Ovary (tissue), 9 donors: Measurements from ENCODE around the gene USP48. TPM values are rescaled to one million over a fixed set of nuclear protein-coding genes. Genes with fewer than 3 reads are reported as not detected.

ENCODE experiments used
- DNase-seq, 5 donors: peaks; one replicate each; pipeline ENCODE4 v3.0.0-alpha.2; 2019 to 2020
- H3K27ac ChIP-seq, 2 donors: fragments of 200-600 bp; one replicate each; pipeline versions ENCODE4 v1.5.1 to v1.8.0; 2019 to 2022
- H3K27me3 ChIP-seq: fragments of 200-600 bp; one replicate; pipeline ENCODE4 v1.8.0; 2022
- H3K36me3 ChIP-seq: fragments of 200-600 bp; sonication (generic); one replicate; pipeline ENCODE4 v1.5.1; 2019
- H3K4me1 ChIP-seq: one replicate; pipeline ENCODE4 v1.8.1; 2013; ENCODE audit warnings: mild to moderate bottlenecking, moderate library complexity; ENCODE audit not compliant: insufficient read depth
- H3K4me3 ChIP-seq: fragments of 200-600 bp; sonication (generic); one replicate; pipeline ENCODE4 v1.5.1; 2017
- H3K9me3 ChIP-seq, 2 donors: fragments of 200-600 bp in 1 of 2; sonication (generic) in 1 of 2; one replicate each; pipeline versions ENCODE4 v1.5.1 to v1.8.1; 2013 to 2019; ENCODE audit warnings: mild to moderate bottlenecking in 1 of 2, moderate library complexity in 1 of 2
- EP300 ChIP-seq: sonication (generic); formaldehyde crosslinking; IDR thresholded peaks from one replicate; pipeline ENCODE4 v1.6.1; 2017; ENCODE audit warnings: antibody characterized with exemption
- POLR2A ChIP-seq: fragments of 450-650 bp; IDR thresholded peaks from one replicate; pipeline ENCODE4 v1.6.1; 2017; ENCODE audit warnings: antibody characterized with exemption, mild to moderate bottlenecking, moderate library complexity
- whole genome bisulfite sequencing, 3 donors: extraction: QIAGEN DNeasy Blood & Tissue Kit in 1 of 3; methylation state at CpG; one replicate each; pipeline versions ENCODE4 v1.1.5 to v1.1.7; 2013 to 2017; 5-methylcytosine and 5-hydroxymethylcytosine counted together
- intact Hi-C, 4 donors: fragments of 100-400 bp; cut with DNase I; formaldehyde crosslinking; loops; one replicate each; pipeline versions ENCODE4 v1.11.0 to v1.15.1; 2022 to 2023
- polyA plus RNA-seq, 2 donors: library from polyadenylated mRNA; stranded (reverse); fragments of 200-250 nt in 1 of 2; fragments of 350-450 nt in 1 of 2; fragmentation: Illumina TruSeq in 1 of 2; extraction: RNeasy Lipid Tissue Mini Kit (QIAGEN cat#74804) in 1 of 2; gene quantifications; one replicate each; pipeline ENCODE4 v1.2.3, GENCODE V29; 2013 to 2014
- total RNA-seq, 7 donors: library from RNA; depleted of rRNA in 2 of 7; stranded (reverse); fragments of >200 nt in 2 of 7; fragmentation: NEBNext Ultra II Directional in 3 of 7; extraction: Animal tissue kit (Norgen Biotek cat#: 25700) in 3 of 7; gene quantifications; one replicate each; pipeline versions ENCODE4 v1.1.0 to v1.2.4, GENCODE V29; 2016 to 2023
- TF ChIP-seq, protein P1 (sequence below), 3 donors: fragments of 450-650 bp in 2 of 3; fragments of 200-600 bp in 1 of 3; IDR thresholded peaks; one replicate each; pipeline versions ENCODE4 v1.5.1 to v1.8.0; 2016 to 2022; ENCODE audit warnings: antibody characterized with exemption in 3 of 3, mild to moderate bottlenecking in 1 of 3
- donor health status: DM: no; HTN: no; CAD: no; lungs with moderate emphysema.
- donor health status: DM: no; HTN: no; CAD: no.
- donor health status: Bipolar disorder and iron deficiency.
- donor health status: DM: yes; HTN: yes; CAD: no.
- donor health status: DM: no; HTN: no; CAD: no.
- donor health status: DM: yes; HTN: yes; CAD: no.

The USP48 gene
- total and polyA plus RNA-seq, 9 donors, result 25.2 to 87.1 (median 60.6) TPM

GRCh38 chr1:21758614-21759013 lies 24.3 kb downstream of the USP48 start:
- no peaks in the 10 kb centered on the region for H3K27me3 ChIP-seq
- TF ChIP-seq EP300 (no peak), POLR2A (no peak)
- TF ChIP-seq, protein P1, sequence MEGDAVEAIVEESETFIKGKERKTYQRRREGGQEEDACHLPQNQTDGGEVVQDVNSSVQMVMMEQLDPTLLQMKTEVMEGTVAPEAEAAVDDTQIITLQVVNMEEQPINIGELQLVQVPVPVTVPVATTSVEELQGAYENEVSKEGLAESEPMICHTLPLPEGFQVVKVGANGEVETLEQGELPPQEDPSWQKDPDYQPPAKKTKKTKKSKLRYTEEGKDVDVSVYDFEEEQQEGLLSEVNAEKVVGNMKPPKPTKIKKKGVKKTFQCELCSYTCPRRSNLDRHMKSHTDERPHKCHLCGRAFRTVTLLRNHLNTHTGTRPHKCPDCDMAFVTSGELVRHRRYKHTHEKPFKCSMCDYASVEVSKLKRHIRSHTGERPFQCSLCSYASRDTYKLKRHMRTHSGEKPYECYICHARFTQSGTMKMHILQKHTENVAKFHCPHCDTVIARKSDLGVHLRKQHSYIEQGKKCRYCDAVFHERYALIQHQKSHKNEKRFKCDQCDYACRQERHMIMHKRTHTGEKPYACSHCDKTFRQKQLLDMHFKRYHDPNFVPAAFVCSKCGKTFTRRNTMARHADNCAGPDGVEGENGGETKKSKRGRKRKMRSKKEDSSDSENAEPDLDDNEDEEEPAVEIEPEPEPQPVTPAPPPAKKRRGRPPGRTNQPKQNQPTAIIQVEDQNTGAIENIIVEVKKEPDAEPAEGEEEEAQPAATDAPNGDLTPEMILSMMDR (IDR thresholded peaks at IDR 0.05), result no peak
- no peak for DNase-seq
- intact Hi-C loops, result no loop called here
- no peak overlapping the region for H3K4me3 ChIP-seq
- no peak overlapping the region for H3K27ac ChIP-seq
- H3K9me3 ChIP-seq, result no peaks in the 10 kb centered on the region
- no peaks in the 10 kb centered on the region for H3K36me3 ChIP-seq
- H3K4me1 ChIP-seq, result peaks cover 10% of the 10 kb centered on the region
- 94 to 98% (median 97%) methylated on average over 8 of the region's 8 CpGs for WGBS, 3 donors

- H3K27ac ChIP-seq, result no peak overlapping the region
- intact Hi-C loops, result no loop called here
- DNase-seq, result no peak
- no peaks in the 10 kb centered on the region for H3K27me3 ChIP-seq
- H3K4me1 ChIP-seq, result peaks cover 8% of the 10 kb centered on the region
- no peak overlapping the region for H3K4me3 ChIP-seq
- TF ChIP-seq EP300 (no peak), POLR2A (no peak)
- TF ChIP-seq, protein P1 (IDR thresholded peaks at IDR 0.05), result no peak
- H3K36me3 ChIP-seq, result no peaks in the 10 kb centered on the region
- 87 to 91% (median 88%) methylated on average over 12 of the region's 12 CpGs for WGBS, 3 donors
- H3K9me3 ChIP-seq, result no peaks in the 10 kb centered on the region
Measured at GRCh38 chr1:21756393-21757089, 26.4 kb downstream of the USP48 start.

DNA sequence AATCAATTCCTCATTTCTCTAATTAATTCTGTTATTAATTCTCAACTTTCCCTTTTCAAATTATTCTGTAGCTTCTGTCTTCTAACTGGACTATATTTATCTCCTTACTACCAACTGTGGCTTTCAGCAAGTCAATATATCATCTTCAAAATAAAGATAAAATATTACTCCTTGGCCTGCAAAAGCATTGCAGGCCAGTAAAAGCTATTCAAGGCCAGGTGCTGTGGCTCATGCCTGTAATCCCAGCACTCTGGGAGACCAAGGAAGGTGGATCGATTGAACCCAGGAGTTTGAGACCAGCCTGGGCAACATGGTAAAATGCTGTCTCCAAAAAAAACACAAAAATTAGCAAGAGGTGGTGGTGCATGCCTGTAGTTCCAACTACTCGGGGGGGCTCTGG lies 27.9 kb downstream of the USP48 start:
- no peak for DNase-seq
- TF ChIP-seq POLR2A (no peak), EP300 (no peak)
- TF ChIP-seq, protein P1 (IDR thresholded peaks at IDR 0.05), result no peak
- WGBS, 3 donors, result 69 to 79% (median 71%) methylated on average over 2 of the region's 2 CpGs
- H3K27me3 ChIP-seq, result no peaks in the 10 kb centered on the region
- H3K4me1 ChIP-seq, result peaks cover 8% of the 10 kb centered on the region
- no peaks in the 10 kb centered on the region for H3K9me3 ChIP-seq
- no peak overlapping the region for H3K4me3 ChIP-seq
- intact Hi-C loops, result no loop called here
- H3K27ac ChIP-seq, result no peak overlapping the region
- no peaks in the 10 kb centered on the region for H3K36me3 ChIP-seq

- no peak for TF ChIP-seq POLR2A
- TF ChIP-seq EP300, result no peak
- TF ChIP-seq, protein P1 (IDR thresholded peaks at IDR 0.05), result no peak
- no peak for DNase-seq
- Histone ChIP-seq H3K27ac (no peak overlapping the region), H3K4me3 (no peak overlapping the region), H3K27me3 (no peaks in the 10 kb centered on the region), H3K36me3 (no peaks in the 10 kb centered on the region), H3K9me3 (no peaks in the 10 kb centered on the region), H3K4me1 (peaks cover 7% of the 10 kb centered on the region)
- WGBS, 3 donors, result 87 to 96% (median 89%) methylated on average over 3 of the region's 3 CpGs
- intact Hi-C loops, result no loop called here
Measured at GRCh38 chr1:21754583-21754982, 28.4 kb downstream of the USP48 start.
